K562 (cell line): Measurements from ENCODE around the gene NBEA. TPM values are rescaled to one million over a fixed set of nuclear protein-coding genes. Genes with fewer than 3 reads are reported as not detected.

Experiments
- polyA plus RNA-seq, 8 experiments: library from polyadenylated mRNA; depleted of rRNA in 4 of 8; stranded (reverse) in 5 of 8; unstranded in 3 of 8; fragments of >200 nt; fragmentation: Nextera tagmentation in 2 of 8; fragmentation: Illumina TruSeq in 1 of 8; extraction: Ambion mirVana in 2 of 8; extraction: Trizol in 1 of 8; gene quantifications; 2 replicates each; pipeline versions ENCODE4 v1.2.1 to v1.2.3, GENCODE V29; 2011 to 2014; ENCODE audit warnings: inconsistent platforms in 1 of 8, missing spikeins in 1 of 8
- total RNA-seq, 7 experiments: library from RNA; depleted of rRNA in 6 of 7; stranded (reverse); fragments of >200 nt in 6 of 7; fragmentation: Illumina TruSeq in 2 of 7; extraction: Trizol in 2 of 7; gene quantifications; 2 replicates each; pipeline versions ENCODE4 v1.2.1 to v1.2.3, GENCODE V29; 2011 to 2021; ENCODE audit warnings: low replicate concordance in 1 of 7
- TF ChIP-seq, protein P1 (sequence below), 2 experiments: fragments of 450-650 bp in 1 of 2; sonication (generic) in 1 of 2; formaldehyde crosslinking in 1 of 2; IDR thresholded peaks; 2 replicates each; pipeline versions ENCODE4 v1.7.1 to v1.9.0; 2016 to 2022; ENCODE audit warnings: inconsistent platforms in 1 of 2, mild to moderate bottlenecking in 1 of 2, missing genetic modification reagents in 1 of 2

The NBEA gene
- total and polyA plus RNA-seq, 9 of the 15 experiments (the other 6 are each of a cell fraction or from before 2014, with no cell fraction given), result 0.03 to 0.94 (median 0.05) TPM; not detected in 2

DNA sequence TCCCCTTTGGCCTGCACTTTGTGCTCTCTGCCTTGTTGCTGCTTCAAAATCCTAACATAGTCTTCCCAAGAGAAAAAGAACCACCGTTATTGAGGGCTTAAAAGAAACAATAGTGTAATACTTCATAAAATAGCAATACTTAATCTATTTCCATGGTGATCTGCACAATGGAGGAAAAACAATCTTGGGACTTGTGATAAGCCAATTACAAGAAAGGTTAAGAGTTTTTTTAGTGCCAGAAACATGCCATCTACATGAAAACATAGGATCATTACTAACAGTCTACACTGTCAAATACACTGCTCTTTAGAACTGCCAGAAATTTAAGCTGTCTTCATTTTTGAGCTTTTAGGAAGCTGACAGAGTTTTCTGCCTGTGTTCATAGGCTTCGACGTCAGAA, 588.5 kb downstream of the NBEA start (continued):
- TF ChIP-seq, protein P1, sequence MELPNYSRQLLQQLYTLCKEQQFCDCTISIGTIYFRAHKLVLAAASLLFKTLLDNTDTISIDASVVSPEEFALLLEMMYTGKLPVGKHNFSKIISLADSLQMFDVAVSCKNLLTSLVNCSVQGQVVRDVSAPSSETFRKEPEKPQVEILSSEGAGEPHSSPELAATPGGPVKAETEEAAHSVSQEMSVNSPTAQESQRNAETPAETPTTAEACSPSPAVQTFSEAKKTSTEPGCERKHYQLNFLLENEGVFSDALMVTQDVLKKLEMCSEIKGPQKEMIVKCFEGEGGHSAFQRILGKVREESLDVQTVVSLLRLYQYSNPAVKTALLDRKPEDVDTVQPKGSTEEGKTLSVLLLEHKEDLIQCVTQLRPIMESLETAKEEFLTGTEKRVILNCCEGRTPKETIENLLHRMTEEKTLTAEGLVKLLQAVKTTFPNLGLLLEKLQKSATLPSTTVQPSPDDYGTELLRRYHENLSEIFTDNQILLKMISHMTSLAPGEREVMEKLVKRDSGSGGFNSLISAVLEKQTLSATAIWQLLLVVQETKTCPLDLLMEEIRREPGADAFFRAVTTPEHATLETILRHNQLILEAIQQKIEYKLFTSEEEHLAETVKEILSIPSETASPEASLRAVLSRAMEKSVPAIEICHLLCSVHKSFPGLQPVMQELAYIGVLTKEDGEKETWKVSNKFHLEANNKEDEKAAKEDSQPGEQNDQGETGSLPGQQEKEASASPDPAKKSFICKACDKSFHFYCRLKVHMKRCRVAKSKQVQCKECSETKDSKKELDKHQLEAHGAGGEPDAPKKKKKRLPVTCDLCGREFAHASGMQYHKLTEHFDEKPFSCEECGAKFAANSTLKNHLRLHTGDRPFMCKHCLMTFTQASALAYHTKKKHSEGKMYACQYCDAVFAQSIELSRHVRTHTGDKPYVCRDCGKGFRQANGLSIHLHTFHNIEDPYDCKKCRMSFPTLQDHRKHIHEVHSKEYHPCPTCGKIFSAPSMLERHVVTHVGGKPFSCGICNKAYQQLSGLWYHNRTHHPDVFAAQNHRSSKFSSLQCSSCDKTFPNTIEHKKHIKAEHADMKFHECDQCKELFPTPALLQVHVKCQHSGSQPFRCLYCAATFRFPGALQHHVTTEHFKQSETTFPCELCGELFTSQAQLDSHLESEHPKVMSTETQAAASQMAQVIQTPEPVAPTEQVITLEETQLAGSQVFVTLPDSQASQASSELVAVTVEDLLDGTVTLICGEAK (IDR thresholded peaks at IDR 0.05), result no peak
- TF ChIP-seq, protein P1 (CRISPR knock-in tag; IDR thresholded peaks at IDR 0.05), result no peak
